Erythroblast (primary cell): ENCODE data around the gene CD6.

Source experiments
- GATA1 ChIP-seq: IDR thresholded peaks from 2 replicates; pipeline ENCODE4 v1.6.1; 2011; ENCODE audit warnings: low read depth, mild to moderate bottlenecking, control low read depth, low read length, moderate library complexity
- POLR2A ChIP-seq: IDR thresholded peaks from 2 replicates; pipeline ENCODE4 v1.6.1; 2011; ENCODE audit warnings: mild to moderate bottlenecking, low read length

GRCh38 chr11:61046833-61047232, 75.4 kb downstream of the CD6 start:
- TF ChIP-seq POLR2A (no peak), GATA1 (no peak)
